ENCODE data around the gene CSMD2. TPM values are rescaled to one million over a fixed set of nuclear protein-coding genes. Genes with fewer than 3 reads are reported as not detected.

CSMD2 gene
- polyA plus RNA-seq, 1 of the 3 experiments (the other 2 are of a cell fraction) = not detected

DNA sequence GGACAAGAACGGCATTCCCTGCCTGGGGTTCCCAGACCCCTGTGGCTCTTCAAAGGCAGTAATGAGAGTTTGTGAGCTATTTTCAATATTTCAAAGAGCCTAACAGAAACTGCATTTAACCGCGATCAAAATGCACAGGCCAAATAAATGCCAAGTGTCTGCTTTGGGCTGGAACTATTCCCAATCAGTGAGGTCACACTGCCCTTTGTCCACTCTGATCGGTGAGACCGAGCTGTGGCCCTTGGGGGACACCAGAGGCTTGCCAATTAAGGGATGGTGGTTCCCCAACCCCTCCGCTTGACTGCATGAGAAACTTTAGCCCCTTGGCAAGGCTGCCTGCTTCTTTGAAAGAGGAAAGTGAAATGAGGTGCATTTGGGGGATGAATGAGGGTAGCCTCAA, 20.3 kb downstream of the CSMD2 start:
- WGBS (ENCODE audit: low lambda C conversion rate) = 53% methylated on average over 6 of the region's 6 CpGs
- POLR2A ChIA-PET = no interaction called here

DNA sequence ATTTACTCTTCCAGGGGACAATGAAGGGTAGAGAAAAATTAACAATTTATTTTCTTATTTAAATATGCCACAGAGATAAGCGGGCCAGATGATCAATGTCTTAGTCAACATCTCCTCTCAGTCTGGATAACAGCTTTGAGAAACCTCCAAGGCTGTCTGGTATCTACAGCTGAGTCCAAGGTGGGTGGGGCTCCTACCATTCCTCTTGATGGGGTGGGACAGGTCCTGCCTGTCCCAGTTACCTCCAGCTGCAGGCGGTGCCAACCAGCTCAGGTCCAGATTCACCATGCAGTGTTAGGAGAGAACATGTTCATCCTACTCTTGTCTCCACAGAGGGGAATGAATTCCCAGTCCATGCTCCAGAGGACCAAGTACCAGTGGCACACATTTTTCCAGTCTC, 21.1 kb downstream of the CSMD2 start:
- no peaks in the 10 kb centered on the region for H3K79me2 ChIP-seq (ENCODE audit: insufficient read depth)
- no peak for TF ChIP-seq TAF1 (IDR thresholded peaks at IDR 0.05; ENCODE audit: borderline replicate concordance, low read depth, low read length)
- no peak for TF ChIP-seq RAD21 (IDR thresholded peaks at IDR 0.05; ENCODE audit: low read length)
- no peak for TF ChIP-seq EP300 (IDR thresholded peaks at IDR 0.05; ENCODE audit: borderline replicate concordance in 1 of 2, low read depth in 1 of 2, low read length in 1 of 2)
- no peak for TF ChIP-seq POLR2AphosphoS5 (IDR thresholded peaks at IDR 0.05; ENCODE audit: low read depth, low read length)
- no peak for TF ChIP-seq RXRA (IDR thresholded peaks at IDR 0.05; ENCODE audit: borderline replicate concordance, low read depth)
- no peak for TF ChIP-seq CTCF (IDR thresholded peaks at IDR 0.05)
- TF ChIP-seq SMC3 (IDR thresholded peaks at IDR 0.05; ENCODE audit: low read depth, low read length) = no peak
- TF ChIP-seq, protein P1, sequence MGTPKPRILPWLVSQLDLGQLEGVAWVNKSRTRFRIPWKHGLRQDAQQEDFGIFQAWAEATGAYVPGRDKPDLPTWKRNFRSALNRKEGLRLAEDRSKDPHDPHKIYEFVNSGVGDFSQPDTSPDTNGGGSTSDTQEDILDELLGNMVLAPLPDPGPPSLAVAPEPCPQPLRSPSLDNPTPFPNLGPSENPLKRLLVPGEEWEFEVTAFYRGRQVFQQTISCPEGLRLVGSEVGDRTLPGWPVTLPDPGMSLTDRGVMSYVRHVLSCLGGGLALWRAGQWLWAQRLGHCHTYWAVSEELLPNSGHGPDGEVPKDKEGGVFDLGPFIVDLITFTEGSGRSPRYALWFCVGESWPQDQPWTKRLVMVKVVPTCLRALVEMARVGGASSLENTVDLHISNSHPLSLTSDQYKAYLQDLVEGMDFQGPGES (IDR thresholded peaks at IDR 0.05; ENCODE audit: low read depth, low read length) = no peak
- TF ChIP-seq FOXM1 (IDR thresholded peaks at IDR 0.05; ENCODE audit: low read depth) = no peak
- TF ChIP-seq, protein P2, sequence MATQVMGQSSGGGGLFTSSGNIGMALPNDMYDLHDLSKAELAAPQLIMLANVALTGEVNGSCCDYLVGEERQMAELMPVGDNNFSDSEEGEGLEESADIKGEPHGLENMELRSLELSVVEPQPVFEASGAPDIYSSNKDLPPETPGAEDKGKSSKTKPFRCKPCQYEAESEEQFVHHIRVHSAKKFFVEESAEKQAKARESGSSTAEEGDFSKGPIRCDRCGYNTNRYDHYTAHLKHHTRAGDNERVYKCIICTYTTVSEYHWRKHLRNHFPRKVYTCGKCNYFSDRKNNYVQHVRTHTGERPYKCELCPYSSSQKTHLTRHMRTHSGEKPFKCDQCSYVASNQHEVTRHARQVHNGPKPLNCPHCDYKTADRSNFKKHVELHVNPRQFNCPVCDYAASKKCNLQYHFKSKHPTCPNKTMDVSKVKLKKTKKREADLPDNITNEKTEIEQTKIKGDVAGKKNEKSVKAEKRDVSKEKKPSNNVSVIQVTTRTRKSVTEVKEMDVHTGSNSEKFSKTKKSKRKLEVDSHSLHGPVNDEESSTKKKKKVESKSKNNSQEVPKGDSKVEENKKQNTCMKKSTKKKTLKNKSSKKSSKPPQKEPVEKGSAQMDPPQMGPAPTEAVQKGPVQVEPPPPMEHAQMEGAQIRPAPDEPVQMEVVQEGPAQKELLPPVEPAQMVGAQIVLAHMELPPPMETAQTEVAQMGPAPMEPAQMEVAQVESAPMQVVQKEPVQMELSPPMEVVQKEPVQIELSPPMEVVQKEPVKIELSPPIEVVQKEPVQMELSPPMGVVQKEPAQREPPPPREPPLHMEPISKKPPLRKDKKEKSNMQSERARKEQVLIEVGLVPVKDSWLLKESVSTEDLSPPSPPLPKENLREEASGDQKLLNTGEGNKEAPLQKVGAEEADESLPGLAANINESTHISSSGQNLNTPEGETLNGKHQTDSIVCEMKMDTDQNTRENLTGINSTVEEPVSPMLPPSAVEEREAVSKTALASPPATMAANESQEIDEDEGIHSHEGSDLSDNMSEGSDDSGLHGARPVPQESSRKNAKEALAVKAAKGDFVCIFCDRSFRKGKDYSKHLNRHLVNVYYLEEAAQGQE (IDR thresholded peaks at IDR 0.05; ENCODE audit: low read depth, low read length) = no peak
- no peak for TF ChIP-seq CHD2 (IDR thresholded peaks at IDR 0.05; ENCODE audit: low read length, partially characterized antibody)

More for the DNA sequence above, 20.3 kb downstream of the CSMD2 start:
- Histone ChIP-seq H3K4me2 (no peak overlapping the region), H3K79me2 (ENCODE audit: insufficient read depth) (no peaks in the 10 kb centered on the region), H3K4me1 (ENCODE audit: control insufficient read depth in 1 of 2, insufficient read depth in 2 of 2, low read depth in 1 of 2, low read length in 1 of 2) (no peaks in the 10 kb centered on the region), H3K4me3 (ENCODE audit: low read depth in 2 of 2, low read length in 1 of 2) (no peak overlapping the region), H3K9ac (no peak overlapping the region), H2AFZ (ENCODE audit: low read depth) (no peak overlapping the region), H4K20me1 (ENCODE audit: insufficient read depth) (no peaks in the 10 kb centered on the region), H3K9me2 (no peaks in the 10 kb centered on the region), H3K27me3 (ENCODE audit: insufficient read depth) (no peaks in the 10 kb centered on the region), H3F3A (replicated peaks; ENCODE audit: insufficient read depth) (no peaks in the 10 kb centered on the region), H3K27ac (ENCODE audit: low read depth in 2 of 2, low read length in 1 of 2) (no peak overlapping the region), H3K9me3 (no peaks in the 10 kb centered on the region), H3K36me3 (replicated peaks in 1 of 2; ENCODE audit: control insufficient read depth in 1 of 2, insufficient read depth in 2 of 2, low read length in 1 of 2) (no peaks in the 10 kb centered on the region)
- CTCF ChIA-PET = interaction anchor here (0.7 to 5.4 kb wide), 4 partner anchors 12 to 213 kb away, joined by 3 to 32 read pairs (median 6); no protein-coding TSS in a partner anchor
- no peak for DNase-seq
- TF ChIP-seq, protein P3, sequence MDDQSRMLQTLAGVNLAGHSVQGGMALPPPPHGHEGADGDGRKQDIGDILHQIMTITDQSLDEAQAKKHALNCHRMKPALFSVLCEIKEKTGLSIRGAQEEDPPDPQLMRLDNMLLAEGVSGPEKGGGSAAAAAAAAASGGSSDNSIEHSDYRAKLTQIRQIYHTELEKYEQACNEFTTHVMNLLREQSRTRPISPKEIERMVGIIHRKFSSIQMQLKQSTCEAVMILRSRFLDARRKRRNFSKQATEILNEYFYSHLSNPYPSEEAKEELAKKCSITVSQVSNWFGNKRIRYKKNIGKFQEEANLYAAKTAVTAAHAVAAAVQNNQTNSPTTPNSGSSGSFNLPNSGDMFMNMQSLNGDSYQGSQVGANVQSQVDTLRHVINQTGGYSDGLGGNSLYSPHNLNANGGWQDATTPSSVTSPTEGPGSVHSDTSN (IDR thresholded peaks at IDR 0.05) = no peak
- no peak for TF ChIP-seq FOSL2 (IDR thresholded peaks at IDR 0.05; ENCODE audit: borderline replicate concordance, low read depth)
- no peak for TF ChIP-seq CTCF (IDR thresholded peaks at IDR 0.05)
- TF ChIP-seq YY1 (IDR thresholded peaks at IDR 0.05; ENCODE audit: low read depth) = no peak
- TF ChIP-seq RFX5 (IDR thresholded peaks at IDR 0.05; ENCODE audit: low read length) = no peak

More for the DNA sequence above, 21.1 kb downstream of the CSMD2 start:
- WGBS (ENCODE audit: low lambda C conversion rate) = 23% methylated on average over 2 of the region's 2 CpGs
- POLR2A ChIA-PET = no interaction called here
- no peak overlapping the region for H3K27ac ChIP-seq (ENCODE audit: low read depth in 2 of 2, low read length in 1 of 2)
- H3K27me3 ChIP-seq (ENCODE audit: insufficient read depth) = no peaks in the 10 kb centered on the region
- no peak overlapping the region for H2AFZ ChIP-seq (ENCODE audit: low read depth)
- no peak overlapping the region for H3K4me3 ChIP-seq (ENCODE audit: low read depth in 2 of 2, low read length in 1 of 2)
- H4K20me1 ChIP-seq (ENCODE audit: insufficient read depth) = no peaks in the 10 kb centered on the region
- H3K36me3 ChIP-seq (replicated peaks in 1 of 2; ENCODE audit: control insufficient read depth in 1 of 2, insufficient read depth in 2 of 2, low read length in 1 of 2) = no peaks in the 10 kb centered on the region
- no peaks in the 10 kb centered on the region for H3F3A ChIP-seq (replicated peaks; ENCODE audit: insufficient read depth)
- no peaks in the 10 kb centered on the region for H3K4me1 ChIP-seq (ENCODE audit: control insufficient read depth in 1 of 2, insufficient read depth in 2 of 2, low read depth in 1 of 2, low read length in 1 of 2)
- H3K9ac ChIP-seq = no peak overlapping the region
- CTCF ChIA-PET = interaction anchor here (1.5 to 5.4 kb wide), 3 partner anchors 11 to 19 kb away, joined by 3 to 32 read pairs (median 9); no protein-coding TSS in a partner anchor
- H3K9me2 ChIP-seq = no peaks in the 10 kb centered on the region
- no peak for DNase-seq
- H3K9me3 ChIP-seq = no peaks in the 10 kb centered on the region
- H3K4me2 ChIP-seq = no peak overlapping the region
